IMR-90 (cell line): Measurements from ENCODE around the gene FATE1. TPM values are rescaled to one million over a fixed set of nuclear protein-coding genes. Genes with fewer than 3 reads are reported as not detected.

Experiments
- ATAC-seq: fragments of 200-7000 bp; cut with Tn5 transposase; 2 replicates; pipeline ENCODE4 v1.9.1; 2020; ENCODE audit warnings: low read depth, mild to moderate bottlenecking, moderate library complexity
- BruUV-seq: library from RNA; stranded (reverse); fragments of 400-500 nt; replicated peaks from 2 replicates; lab custom pipeline; 2021; lab: Mats Ljungman, UMichigan
- CTCF ChIA-PET: fragments of 300-600 bp; formaldehyde crosslinking; extraction: SDS; loops from one replicate; lab custom pipeline; 2021; ENCODE audit warnings: antibody characterized with exemption; lab: Yijun Ruan, JAX
- POLR2A ChIA-PET: fragments of 300-600 bp; sonication (Branson Sonifier 250); formaldehyde crosslinking; loops from one replicate; lab custom pipeline; 2022; ENCODE audit warnings: antibody characterized with exemption; ENCODE audit not compliant: unreplicated experiment; lab: Charles Lee
- DNase-seq: peaks from one replicate; pipeline ENCODE4 v3.0.0; 2013
- H2AFZ ChIP-seq: replicated peaks from 2 replicates; pipeline ENCODE3; 2013; ENCODE audit warnings: low read length, mild to moderate bottlenecking; ENCODE audit not compliant: poor library complexity
- H2AK5ac ChIP-seq: 2 replicates; pipeline ENCODE4 v1.6.1; 2013; ENCODE audit warnings: low read depth, low read length, inconsistent platforms
- H2AK9ac ChIP-seq: replicated peaks from 2 replicates; pipeline ENCODE3; 2013; ENCODE audit warnings: mild to moderate bottlenecking, low read depth, low read length, moderate library complexity; ENCODE audit not compliant: poor library complexity
- H2BK120ac ChIP-seq: 2 replicates; pipeline ENCODE4 v1.6.1; 2013; ENCODE audit warnings: low read depth, low read length, inconsistent platforms
- H2BK15ac ChIP-seq: 3 replicates; pipeline ENCODE4 v1.6.1; 2013; ENCODE audit warnings: low read depth, low read length, inconsistent platforms
- H2BK20ac ChIP-seq: 2 replicates; pipeline ENCODE4 v1.6.1; 2013; ENCODE audit warnings: low read depth, mild to moderate bottlenecking, inconsistent platforms, low read length, moderate library complexity
- H2BK5ac ChIP-seq: 2 replicates; pipeline ENCODE4 v1.6.1; 2013; ENCODE audit warnings: mild to moderate bottlenecking, low read depth, low read length, inconsistent platforms; ENCODE audit not compliant: poor library complexity, severe bottlenecking
- H3K14ac ChIP-seq: replicated peaks from 2 replicates; pipeline ENCODE4 v1.6.1; 2013; ENCODE audit warnings: low read depth, low read length, inconsistent platforms
- H3K18ac ChIP-seq: 2 replicates; pipeline ENCODE4 v1.6.1; 2013; ENCODE audit warnings: low read depth, low read length, control low read depth
- H3K23ac ChIP-seq: 2 replicates; pipeline ENCODE4 v1.6.1; 2013; ENCODE audit warnings: low read depth, low read length, inconsistent platforms
- H3K27ac ChIP-seq: 2 replicates; pipeline ENCODE4 v1.5.1; 2013; ENCODE audit warnings: mild to moderate bottlenecking, control low read depth, low read length; ENCODE audit not compliant: insufficient read depth
- H3K27me3 ChIP-seq: 2 replicates; pipeline ENCODE4 v1.6.1; 2013; ENCODE audit warnings: low read length; ENCODE audit not compliant: control insufficient read depth, insufficient read depth
- H3K36me3 ChIP-seq: 2 replicates; pipeline ENCODE4 v1.6.1; 2013; ENCODE audit warnings: low read length, mixed read lengths; ENCODE audit not compliant: control insufficient read depth, insufficient read depth
- H3K4ac ChIP-seq: 2 replicates; pipeline ENCODE4 v1.6.1; 2013; ENCODE audit warnings: low read depth, low read length, inconsistent platforms
- H3K4me1 ChIP-seq: 2 replicates; pipeline ENCODE4 v1.6.1; 2013; ENCODE audit warnings: low read length, mixed read lengths; ENCODE audit not compliant: control insufficient read depth, insufficient read depth
- H3K4me2 ChIP-seq: 2 replicates; pipeline ENCODE4 v1.6.1; 2013; ENCODE audit warnings: low read depth, mild to moderate bottlenecking, control low read depth, low read length, moderate library complexity
- H3K4me3 ChIP-seq: 2 replicates; pipeline ENCODE4 v1.5.1; 2013; ENCODE audit warnings: low read depth, mild to moderate bottlenecking, control low read depth, low read length, moderate library complexity; ENCODE audit not compliant: insufficient read depth
- H3K56ac ChIP-seq: 2 replicates; pipeline ENCODE4 v1.6.1; 2013; ENCODE audit warnings: low read length, inconsistent platforms; ENCODE audit not compliant: insufficient read depth; ENCODE audit errors: extremely low read depth
- H3K79me1 ChIP-seq, 2 experiments: 2 replicates each; pipeline ENCODE4 v1.6.1; 2013; ENCODE audit warnings: low read length in 2 of 2, inconsistent platforms in 1 of 2, low read depth in 1 of 2
- H3K9ac ChIP-seq: 2 replicates; pipeline ENCODE4 v1.6.1; 2013; ENCODE audit warnings: low read depth, low read length, control low read depth
- H3K9me1 ChIP-seq: 2 replicates; pipeline ENCODE4 v1.6.1; 2013; ENCODE audit warnings: low read length, inconsistent platforms; ENCODE audit not compliant: insufficient read depth
- H3K9me3 ChIP-seq: 2 replicates; pipeline ENCODE4 v1.6.1; 2013; ENCODE audit warnings: low read length; ENCODE audit not compliant: control insufficient read depth, insufficient read depth
- H4K20me1 ChIP-seq: 2 replicates; pipeline ENCODE4 v1.6.1; 2013; ENCODE audit warnings: low read length, inconsistent platforms; ENCODE audit not compliant: insufficient read depth
- H4K5ac ChIP-seq: 2 replicates; pipeline ENCODE4 v1.6.1; 2013; ENCODE audit warnings: mild to moderate bottlenecking, low read depth, low read length, control low read depth
- H4K8ac ChIP-seq, 2 experiments: 2 replicates each; pipeline ENCODE4 v1.6.1; 2013; ENCODE audit warnings: low read depth in 2 of 2, low read length in 2 of 2, control low read depth in 1 of 2, inconsistent platforms in 1 of 2
- H4K91ac ChIP-seq: 2 replicates; pipeline ENCODE4 v1.6.1; 2013; ENCODE audit warnings: low read depth, low read length, inconsistent platforms; ENCODE audit not compliant: insufficient read depth
- RFX5 ChIP-seq: IDR thresholded peaks from 2 replicates; pipeline ENCODE4 v1.8.0; 2012; ENCODE audit warnings: low read depth, mild to moderate bottlenecking, low read length, moderate library complexity
- SMC3 ChIP-seq: fragments of 150-350 bp; IDR thresholded peaks from 2 replicates; pipeline ENCODE4 v1.6.1; 2016; ENCODE audit warnings: low read depth, mild to moderate bottlenecking, antibody characterized with exemption, low read length, moderate library complexity
- USF2 ChIP-seq: fragments of 150-350 bp; IDR thresholded peaks from 2 replicates; pipeline ENCODE4 v1.6.1; 2017; ENCODE audit warnings: mild to moderate bottlenecking, antibody characterized with exemption, low read length, low read depth
- WGBS, 2 experiments: methylation state at CpG; one replicate each; pipeline versions ENCODE4 v1.1.5 to v1.1.7; 2013; ENCODE audit warnings: missing lambda C conversion rate in 2 of 2; ENCODE audit not compliant: insufficient read length in 1 of 2; ENCODE audit errors: extremely low coverage in 2 of 2; 5-methylcytosine and 5-hydroxymethylcytosine counted together
- dilution Hi-C: fragments of 300-500 bp; cut with HindIII; formaldehyde crosslinking; loops from one replicate; pipeline ENCODE4 v1.14.3; 2018; ENCODE audit warnings: low sequenced_read_pairs; ENCODE audit not compliant: unreplicated experiment
- in situ Hi-C: fragments of 300-500 bp; cut with MboI; formaldehyde crosslinking; loops from 3 replicates; pipeline ENCODE4 v1.14.3; 2019; ENCODE audit warnings: low sequenced_read_pairs, inconsistent platforms, mixed read lengths
- intact Hi-C: fragments of 100-400 bp; cut with micrococcal nuclease; formaldehyde crosslinking; loops from 2 replicates; pipeline ENCODE4 v1.10.0; 2022
- polyA plus RNA-seq, 3 experiments: library from polyadenylated mRNA; depleted of rRNA; stranded (reverse); fragments of >200 nt; gene quantifications; 2 replicates each; pipeline ENCODE4 v1.2.3, GENCODE V29; 2012; ENCODE audit warnings: low replicate concordance in 1 of 3
- total RNA-seq: library from RNA; depleted of rRNA; stranded (reverse); fragments of >200 nt; gene quantifications from 2 replicates; pipeline ENCODE4 v1.2.3, GENCODE V29; 2012

FATE1 gene
- total and polyA plus RNA-seq, 2 of the 4 experiments (the other 2 are of a cell fraction), result not detected

GRCh38 chrX:151735219-151735618 is 19.4 kb downstream of the FATE1 start:
- CTCF ChIA-PET, result no interaction called here
- H3K4me3 ChIP-seq, result no peak overlapping the region
- H2BK20ac ChIP-seq, result no peak overlapping the region
- H3K14ac ChIP-seq, result no peak overlapping the region
- POLR2A ChIA-PET, result no interaction called here
- no peak overlapping the region for H3K4me2 ChIP-seq
- H2AFZ ChIP-seq, result no peak overlapping the region
- H3K56ac ChIP-seq, result no peak overlapping the region
- TF ChIP-seq USF2 (no peak), RFX5 (no peak), SMC3 (no peak)
- H3K79me1 ChIP-seq, result no peaks in the 10 kb centered on the region
- no peak overlapping the region for H3K9ac ChIP-seq
- no peak for ATAC-seq
- H4K20me1 ChIP-seq, result no peaks in the 10 kb centered on the region
- H3K9me3 ChIP-seq, result peaks cover 2% of the 10 kb centered on the region; the same call in 1 of the 2 replicates
- no peak overlapping the region for H3K4ac ChIP-seq
- H3K9me1 ChIP-seq, result no peaks in the 10 kb centered on the region
- no peak overlapping the region for H4K8ac ChIP-seq
- no TSS peak for BruUV-seq
- no peak overlapping the region for H2BK15ac ChIP-seq
- intact Hi-C loops (no loop called here), dilution Hi-C loops (no loop called here), in situ Hi-C loops (no loop called here)
- H4K5ac ChIP-seq, result no peak overlapping the region
- no peak overlapping the region for H4K91ac ChIP-seq
- DNase-seq, result no peak
- H2BK5ac ChIP-seq, result no peak overlapping the region
- H3K4me1 ChIP-seq, result no peaks in the 10 kb centered on the region
- H2AK9ac ChIP-seq, result no peak overlapping the region
- no CpG with 5 or more reads among the region's 2 CpGs for WGBS, 2 experiments
- H3K18ac ChIP-seq, result no peak overlapping the region
- H3K27me3 ChIP-seq, result no peaks in the 10 kb centered on the region
- H3K27ac ChIP-seq, result no peak overlapping the region
- H3K23ac ChIP-seq, result no peak overlapping the region
- H3K36me3 ChIP-seq, result no peaks in the 10 kb centered on the region
- H2AK5ac ChIP-seq, result no peak overlapping the region
- no peak overlapping the region for H2BK120ac ChIP-seq
